Glomerular endothelial cell (primary cell): ENCODE measurements around the gene TMEM263. TPM values are rescaled to one million over a fixed set of nuclear protein-coding genes. Genes with fewer than 3 reads are reported as not detected.
"Not testable (repeated sequence)": the region's sequence is repeated elsewhere in the genome, so short reads cannot be mapped to it uniquely, and the experiment has no call there.

ENCODE experiments used
- DNase-seq: peaks from one replicate; pipeline ENCODE4 v3.0.0-alpha.2; 2011; ENCODE audit warnings: low read depth, low spot score; ENCODE audit errors: extremely low read depth
- total RNA-seq: library from RNA; depleted of rRNA; stranded (reverse); fragments of >200 nt; gene quantifications from 2 replicates; pipeline ENCODE4 v1.2.3, GENCODE V29; 2015

The TMEM263 gene
- total RNA-seq, 1 donor from 2014 or later = 62.3 TPM

DNA sequence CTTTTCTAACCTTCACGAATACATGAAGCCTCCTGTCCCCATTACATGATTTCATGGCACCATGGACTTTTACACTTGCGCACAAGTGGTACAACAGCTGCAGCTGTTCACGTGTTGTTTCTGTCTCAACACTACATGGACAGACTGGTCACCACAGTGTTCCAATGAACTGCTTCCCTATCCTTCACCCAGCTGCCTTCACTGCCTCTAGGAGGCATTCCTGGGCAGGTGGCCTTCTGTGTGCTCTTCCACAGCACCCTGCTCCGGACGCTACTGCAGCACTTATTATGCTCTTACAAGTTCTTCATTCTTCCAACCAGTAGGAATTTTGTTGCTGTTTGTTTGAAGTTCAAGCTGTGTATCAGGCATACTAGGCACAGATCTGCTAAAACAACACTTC is 29.8 kb downstream of the TMEM263 start:
- no peak for DNase-seq

DNA sequence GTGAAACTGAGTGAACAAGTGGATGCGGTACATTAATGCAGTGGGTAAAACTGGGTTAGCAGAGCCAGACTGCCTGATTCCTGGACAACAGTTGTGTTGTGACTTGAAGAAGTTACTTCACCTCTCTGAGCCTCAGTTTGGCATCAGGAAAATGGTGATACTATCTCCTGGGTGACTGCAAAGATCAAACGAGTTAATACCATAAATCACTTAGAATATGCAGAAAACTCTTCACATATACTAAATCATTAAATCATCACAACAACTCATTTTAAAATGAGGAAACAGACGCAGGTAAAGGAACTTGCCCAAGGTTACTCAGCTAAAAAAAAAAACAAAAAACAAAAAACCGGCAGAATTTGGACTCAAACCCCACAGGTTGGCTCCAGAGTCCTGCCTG is 30.4 kb downstream of the TMEM263 start:
- no peak for DNase-seq

DNA sequence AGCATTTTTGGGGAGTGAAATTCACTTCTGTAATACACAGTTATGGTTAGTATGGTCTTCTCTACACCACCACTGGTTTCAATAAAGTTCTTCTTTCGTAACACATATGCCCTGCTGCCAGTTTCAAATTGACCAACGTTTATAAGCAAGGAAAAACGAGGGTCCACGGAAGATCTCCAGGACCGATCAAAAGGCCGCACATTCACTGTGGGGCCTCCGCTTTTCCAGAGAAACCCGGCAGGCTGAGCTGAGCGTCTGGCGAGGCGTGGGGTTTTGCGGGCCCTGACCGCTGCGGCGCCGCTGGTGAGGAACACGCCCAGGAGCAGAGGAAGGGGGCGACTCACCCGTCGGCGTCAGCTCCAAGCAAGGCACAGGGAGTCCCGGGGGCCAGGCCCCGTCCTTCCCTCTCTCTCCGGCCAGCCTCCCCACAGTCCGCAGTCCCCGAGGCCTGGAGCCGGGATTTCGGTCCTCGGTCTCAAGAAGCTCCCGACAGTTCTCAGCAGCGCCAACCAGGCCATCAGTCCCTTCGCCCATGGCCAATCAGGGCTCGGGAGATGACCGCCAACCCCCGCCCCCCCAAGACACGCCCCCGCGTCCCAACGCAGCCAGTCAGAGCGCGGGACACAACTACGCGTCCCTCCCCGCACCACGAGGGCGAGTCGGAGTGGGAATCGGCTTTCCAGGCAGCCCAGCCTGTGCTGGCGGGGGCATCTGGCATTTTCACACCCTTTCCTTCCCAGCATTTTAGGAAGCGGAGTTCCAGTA is 31.1 kb downstream of the TMEM263 start, which contains the start of gene MTERF2:
MTERF2 (minus strand) TSS at position 522 of the 765 bp plus-strand sequence. CDS start 8,432 bp downstream, outside the sequence.
- peak; percentile 61 for DNase-seq

DNA sequence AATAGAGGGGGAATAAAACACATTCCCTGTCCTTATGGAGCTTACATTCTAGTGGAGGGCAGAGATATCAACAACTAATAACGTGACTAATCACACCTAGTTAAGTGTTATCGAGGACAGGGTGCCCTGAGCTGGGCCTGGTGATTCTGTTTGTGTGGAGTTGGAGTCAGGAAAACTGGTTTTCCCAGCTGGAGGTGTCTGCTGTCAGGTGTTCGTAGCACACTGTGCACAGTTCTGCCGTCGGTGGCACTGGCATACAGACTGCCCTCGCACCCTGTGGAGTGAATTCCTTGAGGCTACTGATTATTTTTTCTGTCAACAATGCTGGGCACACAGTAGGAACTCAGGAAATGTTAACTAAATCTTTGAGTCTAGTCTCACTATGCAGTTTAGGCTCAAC is 32.1 kb downstream of the TMEM263 start:
- no peak for DNase-seq

DNA sequence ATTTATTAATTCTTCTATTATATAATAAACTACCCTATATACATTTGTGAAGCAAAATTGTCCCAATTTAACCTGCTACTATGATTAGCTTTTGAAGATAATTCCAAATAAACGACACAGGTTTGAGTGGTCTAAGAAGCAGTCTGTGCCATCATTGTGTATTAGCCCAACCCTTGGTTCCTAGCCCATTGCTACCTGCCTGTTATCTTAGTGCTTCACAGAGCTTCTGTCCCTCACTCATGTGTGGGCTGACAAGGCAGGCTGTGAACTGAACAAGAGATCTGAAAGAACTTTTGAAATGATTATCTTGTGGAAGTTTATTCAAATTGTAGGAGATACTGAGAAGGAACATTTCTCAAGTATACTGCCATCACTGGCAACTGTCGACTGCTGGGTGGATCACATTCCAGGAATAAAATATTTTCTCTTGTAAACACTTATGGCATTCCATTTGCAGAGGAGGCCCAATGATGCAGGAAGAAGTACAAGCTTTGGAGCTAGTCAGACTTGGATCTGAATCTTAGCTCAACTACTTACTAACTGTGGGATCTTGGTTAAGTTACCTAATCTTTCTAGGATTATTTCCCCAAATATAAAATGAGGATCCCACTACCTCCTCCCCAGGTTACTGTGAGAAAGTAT is 39.0 kb downstream of the TMEM263 start:
- DNase-seq = no peak

DNA sequence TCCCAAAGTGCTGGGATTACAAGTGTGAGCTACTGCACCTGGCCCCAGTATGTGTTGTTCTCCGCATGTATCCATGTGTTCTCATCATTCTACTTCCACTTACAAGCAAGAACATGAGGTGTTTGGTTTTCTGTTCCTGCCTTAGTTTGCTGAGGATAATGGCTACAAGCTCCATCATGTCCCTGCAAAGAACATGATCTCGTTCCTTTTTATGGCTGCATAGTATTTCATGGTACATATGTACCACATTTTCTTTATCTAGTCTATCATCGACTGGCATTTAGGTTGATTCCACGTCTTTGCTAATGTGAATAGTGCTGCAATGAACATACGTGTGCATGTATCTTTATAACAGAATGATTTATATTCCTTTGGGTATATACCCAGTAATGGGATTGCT is 40.4 kb downstream of the TMEM263 start:
- not testable (repeated sequence) for DNase-seq

DNA sequence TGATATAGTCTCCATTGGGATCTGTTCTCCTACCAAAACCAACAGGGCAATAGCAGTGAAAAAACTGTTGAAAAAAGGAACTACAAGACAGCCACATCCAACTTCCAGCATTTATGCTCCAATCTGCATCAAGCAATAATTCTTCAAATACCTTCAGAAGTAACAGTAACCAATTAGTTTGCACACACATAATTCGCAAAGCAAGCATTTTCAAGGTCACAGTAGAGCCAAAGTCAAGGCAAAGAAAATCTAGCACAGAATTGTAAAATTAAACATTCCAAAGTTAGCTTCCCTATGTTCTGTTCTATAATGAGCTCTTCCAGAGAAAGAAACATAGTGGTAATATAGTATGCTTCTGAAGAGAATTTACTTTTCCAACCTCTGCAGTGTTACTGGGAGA is 42.2 kb downstream of the TMEM263 start:
- no peak for DNase-seq

DNA sequence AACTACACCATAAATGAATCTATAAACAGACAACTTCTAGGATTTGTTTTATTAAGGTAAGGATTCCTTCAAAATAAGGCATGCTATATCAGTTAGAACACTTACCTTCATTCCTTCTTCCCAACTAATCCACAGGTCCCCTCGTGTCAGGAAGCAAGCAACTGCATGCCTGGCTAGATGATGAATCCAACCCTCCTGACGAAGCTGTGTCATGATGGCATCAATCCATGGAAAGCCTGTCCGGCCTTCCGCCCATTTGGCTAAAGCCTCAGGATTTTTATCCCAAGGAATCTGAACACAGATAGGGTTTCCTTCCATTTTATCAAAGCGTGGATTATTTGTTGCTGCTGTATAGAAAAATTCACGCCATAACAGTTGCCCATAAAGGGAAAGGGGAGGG is 43.7 kb downstream of the TMEM263 start:
- DNase-seq = no peak

DNA sequence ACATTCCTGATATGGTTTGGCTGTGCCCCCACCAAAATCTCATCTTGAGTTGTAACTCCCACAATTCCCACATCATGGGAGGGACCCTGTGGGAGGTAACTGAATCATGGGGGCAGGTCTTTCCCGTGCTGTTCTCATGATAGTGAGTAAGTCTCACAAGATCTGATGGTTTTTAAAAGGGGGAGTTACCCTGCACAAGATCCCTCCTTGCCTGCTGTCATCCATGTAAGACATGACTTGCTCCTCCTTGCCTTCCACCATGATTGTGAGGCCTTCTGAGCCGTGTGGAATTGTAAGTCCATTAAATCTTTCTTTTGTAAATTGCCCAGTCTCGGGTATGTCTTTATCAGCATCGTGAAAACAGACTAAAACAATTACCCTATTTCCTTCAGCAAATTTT is 47.0 kb downstream of the TMEM263 start:
- DNase-seq = not testable (repeated sequence)

DNA sequence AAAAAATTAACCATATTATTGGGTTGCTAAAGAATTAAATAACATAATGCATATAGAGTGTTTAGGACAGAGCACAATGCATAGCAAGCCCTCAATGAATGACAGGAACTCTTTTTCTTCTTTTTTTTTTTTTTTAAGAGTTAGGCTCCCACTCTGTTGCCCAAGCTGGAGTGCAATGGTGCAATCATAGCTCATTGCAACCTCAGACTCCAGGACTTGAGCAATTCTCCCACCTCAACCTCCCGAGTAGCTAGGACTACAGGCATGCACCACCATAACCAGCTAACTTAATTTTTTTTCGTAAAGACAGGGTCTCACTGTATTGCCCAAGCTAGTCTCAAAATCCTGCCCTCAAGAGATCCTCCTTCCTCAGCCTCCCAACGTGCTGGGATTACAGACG is 51.7 kb downstream of the TMEM263 start:
- no peak for DNase-seq

DNA sequence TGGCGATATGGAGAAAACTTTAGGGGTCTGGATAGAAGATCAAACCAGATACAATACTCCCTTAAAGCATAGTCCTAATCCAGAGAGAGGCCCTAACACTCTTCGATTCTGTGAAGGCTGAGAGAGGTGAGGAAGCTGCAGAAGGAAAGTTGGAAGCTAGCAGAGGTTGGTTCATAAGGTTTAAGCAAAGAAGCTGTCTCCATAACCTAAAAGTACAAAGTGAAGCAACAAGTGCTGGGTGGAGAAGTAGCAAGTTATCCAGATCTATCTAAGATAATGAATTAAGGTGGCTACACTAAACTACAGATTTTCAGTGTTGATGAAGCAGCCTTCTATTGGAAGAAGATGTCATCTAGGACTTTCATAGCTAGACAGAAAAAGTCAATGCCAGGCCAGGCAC is 55.8 kb downstream of the TMEM263 start:
- DNase-seq = no peak

DNA sequence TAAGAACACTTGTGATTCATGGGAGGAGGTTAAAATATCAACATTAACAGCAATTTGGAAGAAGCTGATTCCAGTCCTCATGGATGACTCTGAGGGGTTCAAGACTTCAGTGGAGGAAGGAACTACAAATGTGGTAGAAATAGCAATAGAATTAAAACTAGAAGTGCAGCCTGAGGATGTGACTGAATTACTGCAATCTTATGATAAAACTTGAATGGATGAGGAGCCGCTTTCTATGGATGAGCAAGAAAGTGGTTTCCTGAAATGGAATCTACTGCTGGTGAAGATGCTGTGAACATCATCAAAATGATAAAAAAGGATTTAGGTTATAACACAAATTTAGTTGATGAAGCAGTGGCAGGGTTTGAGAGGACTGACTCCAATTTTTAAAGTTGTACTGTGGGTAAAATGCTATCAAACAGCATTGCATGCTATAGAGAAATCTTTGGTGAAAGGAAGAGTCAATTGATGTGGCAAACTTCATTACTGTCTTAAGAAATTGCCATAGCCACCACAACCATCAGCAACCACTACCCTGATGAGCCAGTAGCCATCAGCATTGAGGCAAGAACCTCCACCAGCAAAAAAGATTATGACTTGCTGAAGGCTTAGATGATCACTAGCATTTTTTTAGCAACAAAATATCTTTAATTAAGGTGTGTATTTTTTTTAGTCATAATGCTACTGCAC is 57.2 kb downstream of the TMEM263 start:
- DNase-seq = no peak

DNA sequence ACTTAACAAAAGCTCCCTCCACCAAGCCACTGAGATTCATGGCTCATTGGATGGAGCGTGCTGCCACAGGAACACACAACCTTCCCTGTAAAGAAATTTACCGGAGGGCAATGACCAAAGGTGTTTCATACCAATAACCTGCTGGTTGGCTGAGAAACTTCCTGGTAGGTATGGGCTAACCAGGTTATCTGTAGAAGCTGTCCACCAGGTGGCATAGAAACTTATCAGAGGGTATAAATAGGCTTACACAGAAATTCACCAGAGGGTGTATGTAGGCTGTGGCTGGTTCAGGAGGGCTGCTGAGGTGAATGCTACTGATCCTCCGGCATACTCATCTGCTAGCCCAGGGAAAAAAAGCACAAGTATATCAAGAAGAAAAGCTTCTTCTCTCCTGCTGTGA is 58.3 kb downstream of the TMEM263 start:
- DNase-seq = no peak

DNA sequence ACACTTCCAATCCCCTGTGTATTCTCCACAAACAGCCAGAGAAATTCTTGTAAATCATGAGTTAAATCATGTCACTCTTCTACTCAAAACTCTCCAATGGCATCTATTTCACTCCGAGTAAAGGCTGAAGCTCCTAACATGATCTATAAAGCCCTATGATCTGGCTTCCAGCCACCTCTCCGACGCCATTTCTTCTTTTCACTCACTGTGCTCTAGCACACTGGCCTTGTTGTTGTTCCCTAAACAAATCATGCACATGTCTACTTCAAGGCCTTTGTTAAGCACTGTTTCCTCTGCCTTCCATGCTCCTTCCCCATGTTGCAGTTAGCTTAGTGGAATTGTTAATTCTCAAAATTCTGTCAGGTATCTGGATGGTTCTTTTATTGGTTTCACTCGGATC is 61.3 kb downstream of the TMEM263 start:
- DNase-seq = no peak

DNA sequence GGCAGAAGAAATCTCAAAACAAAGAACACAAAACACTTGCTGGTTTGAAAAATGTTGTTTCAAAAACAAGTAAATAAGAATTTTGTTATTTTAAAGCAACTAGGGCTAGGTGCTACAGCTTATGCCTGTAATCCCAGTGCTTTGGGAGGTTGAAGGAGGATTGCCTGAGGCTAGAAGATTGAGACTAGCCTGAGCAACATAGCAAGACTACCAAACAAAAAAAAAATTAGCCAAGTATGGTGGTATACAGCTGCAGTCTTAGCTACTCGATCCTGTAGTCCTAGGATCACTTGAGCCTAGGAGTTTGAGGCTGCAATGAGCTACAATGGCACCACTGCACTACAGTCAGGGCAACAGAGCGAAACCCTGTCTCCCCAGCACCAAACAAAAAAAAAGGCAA is 63.8 kb downstream of the TMEM263 start:
- no peak for DNase-seq

Other genes starting within 250 kb of the TMEM263 start
- gene RIC8B, start 181.2 kb upstream of the TMEM263 start, total RNA-seq = 10.4 and 12.6 TPM in 2 replicates
- 4.5 and 11.1 TPM in 2 replicates for gene MTERF2, start 31.2 kb downstream of the TMEM263 start, total RNA-seq
- gene CRY1, start 137.6 kb downstream of the TMEM263 start, total RNA-seq = 10.6 and 24.4 TPM in 2 replicates